WTC11 (cell line): ENCODE measurements around the gene EME2. TPM values are rescaled to one million over a fixed set of nuclear protein-coding genes. Genes with fewer than 3 reads are reported as not detected.

ENCODE experiments used
- ATAC-seq: fragments of 200-7000 bp; cut with Tn5 transposase; 2 replicates; pipeline ENCODE4 v1.10.0; 2021; ENCODE audit warnings: mild to moderate bottlenecking, moderate library complexity
- CTCF ChIA-PET: fragments of 300-600 bp; sonication (Branson Sonifier 250); formaldehyde crosslinking; loops from one replicate; lab custom pipeline; 2021; ENCODE audit warnings: antibody characterized with exemption; lab: Charles Lee
- POLR2A ChIA-PET: fragments of 350-600 bp; sonication (Branson Sonifier 250); formaldehyde crosslinking; loops from one replicate; lab custom pipeline; 2021; ENCODE audit warnings: antibody characterized with exemption; lab: Charles Lee
- DNase-seq: peaks from one replicate; pipeline ENCODE4 v3.0.0; 2021; ENCODE audit warnings: low spot score
- H3K27ac Mint-ChIP-seq: 2 replicates; pipeline ENCODE4 v1.8.0; 2021; ENCODE audit warnings: mixed read lengths
- H3K27me3 Mint-ChIP-seq: 2 replicates; pipeline ENCODE4 v1.8.0; 2021; ENCODE audit warnings: low read depth, mild to moderate bottlenecking, moderate library complexity, mixed read lengths
- H3K36me3 Mint-ChIP-seq: 2 replicates; pipeline ENCODE4 v1.8.0; 2021; ENCODE audit warnings: mixed read lengths
- H3K4me1 Mint-ChIP-seq: 2 replicates; pipeline ENCODE4 v1.8.0; 2022; ENCODE audit warnings: mixed read lengths
- H3K4me3 Mint-ChIP-seq: 2 replicates; pipeline ENCODE4 v1.8.0; 2021; ENCODE audit warnings: mild to moderate bottlenecking, moderate library complexity, mixed read lengths
- H3K9me3 Mint-ChIP-seq: 2 replicates; pipeline ENCODE4 v1.8.0; 2021; ENCODE audit warnings: mixed read lengths
- CBFB ChIP-seq: sonication (generic); formaldehyde crosslinking; IDR thresholded peaks from 2 replicates; pipeline ENCODE4 v1.8.1; 2022; ENCODE audit warnings: mild to moderate bottlenecking, low read depth, missing genetic modification reagents
- CREM ChIP-seq: sonication (generic); formaldehyde crosslinking; IDR thresholded peaks from 2 replicates; pipeline ENCODE4 v1.8.1; 2022; ENCODE audit warnings: mild to moderate bottlenecking, missing genetic modification reagents, moderate library complexity
- ELF4 ChIP-seq: sonication (generic); formaldehyde crosslinking; IDR thresholded peaks from 2 replicates; pipeline ENCODE4 v1.8.1; 2022; ENCODE audit warnings: low read depth, mild to moderate bottlenecking, moderate library complexity, missing genetic modification reagents
- ESRRA ChIP-seq: sonication (generic); formaldehyde crosslinking; IDR thresholded peaks from 2 replicates; pipeline ENCODE4 v1.8.1; 2022; ENCODE audit warnings: mild to moderate bottlenecking, missing genetic modification reagents, borderline replicate concordance
- FOXJ3 ChIP-seq: sonication (generic); formaldehyde crosslinking; IDR thresholded peaks from 2 replicates; pipeline ENCODE4 v1.9.0; 2021; ENCODE audit warnings: missing genetic modification reagents, mild to moderate bottlenecking, borderline replicate concordance
- GRHL2 ChIP-seq: fragments of 250-450 bp; sonication (Bioruptor Pico); IDR thresholded peaks from 2 replicates; pipeline ENCODE4 v1.8.0; 2022; ENCODE audit warnings: mild to moderate bottlenecking, moderate library complexity; ENCODE audit not compliant: insufficient replicate concordance, severe bottlenecking
- GTF2I ChIP-seq: fragments of 250-450 bp; sonication (Bioruptor Pico); conservative IDR thresholded peaks from 2 replicates; pipeline ENCODE4 v1.4.0; 2021; ENCODE audit warnings: mild to moderate bottlenecking
- NFATC4 ChIP-seq: fragments of 250-450 bp; sonication (Bioruptor Pico); IDR thresholded peaks from 2 replicates; pipeline ENCODE4 v1.9.0; 2021; ENCODE audit warnings: mild to moderate bottlenecking
- NFYB ChIP-seq: sonication (generic); formaldehyde crosslinking; conservative IDR thresholded peaks from 2 replicates; pipeline ENCODE4 v1.8.0; 2022; ENCODE audit warnings: low read depth, missing genetic modification reagents
- NR1H2 ChIP-seq: sonication (generic); formaldehyde crosslinking; IDR thresholded peaks from 2 replicates; pipeline ENCODE4 v1.9.0; 2021; ENCODE audit warnings: mild to moderate bottlenecking, moderate library complexity, missing genetic modification reagents
- PRRX2 ChIP-seq: fragments of 250-450 bp; sonication (Bioruptor Pico); IDR thresholded peaks from 2 replicates; pipeline ENCODE4 v1.8.0; 2021; ENCODE audit warnings: mild to moderate bottlenecking
- SMAD3 ChIP-seq: sonication (generic); formaldehyde crosslinking; IDR thresholded peaks from 2 replicates; pipeline ENCODE4 v1.8.0; 2022; ENCODE audit warnings: missing genetic modification reagents, mild to moderate bottlenecking, borderline replicate concordance
- SMAD4 ChIP-seq: sonication (generic); formaldehyde crosslinking; IDR thresholded peaks from 2 replicates; pipeline ENCODE4 v1.8.0; 2022; ENCODE audit warnings: mild to moderate bottlenecking, missing genetic modification reagents
- TEAD1 ChIP-seq: sonication (generic); formaldehyde crosslinking; IDR thresholded peaks from 2 replicates; pipeline ENCODE4 v1.8.0; 2022; ENCODE audit warnings: mild to moderate bottlenecking, missing genetic modification reagents
- TEAD4 ChIP-seq: sonication (generic); formaldehyde crosslinking; IDR thresholded peaks from 2 replicates; pipeline ENCODE4 v1.8.0; 2022; ENCODE audit warnings: mild to moderate bottlenecking, missing genetic modification reagents
- TP53 ChIP-seq: sonication (generic); formaldehyde crosslinking; IDR thresholded peaks from 2 replicates; pipeline ENCODE4 v1.8.1; 2023; ENCODE audit warnings: mild to moderate bottlenecking, missing genetic modification reagents
- total RNA-seq: library from RNA; stranded (reverse); gene quantifications from 3 replicates; pipeline ENCODE4 v1.2.3, GENCODE V29; 2021
- TF ChIP-seq, protein P1 (sequence below): sonication (generic); formaldehyde crosslinking; IDR thresholded peaks from 2 replicates; pipeline ENCODE4 v1.8.1; 2023; ENCODE audit warnings: mild to moderate bottlenecking, missing genetic modification reagents
- TF ChIP-seq, protein P2 (sequence below): sonication (generic); formaldehyde crosslinking; IDR thresholded peaks from 2 replicates; pipeline ENCODE4 v1.8.0; 2023; ENCODE audit warnings: mild to moderate bottlenecking, missing genetic modification reagents
- TF ChIP-seq, protein P3 (sequence below): sonication (generic); formaldehyde crosslinking; IDR thresholded peaks from 2 replicates; pipeline ENCODE4 v1.8.0; 2023; ENCODE audit warnings: missing genetic modification reagents, mild to moderate bottlenecking, borderline replicate concordance
- TF ChIP-seq, protein P4 (sequence below): fragments of 250-450 bp; sonication (Bioruptor Pico); IDR thresholded peaks from 2 replicates; pipeline ENCODE4 v1.9.0; 2021; ENCODE audit warnings: mild to moderate bottlenecking
- TF ChIP-seq, protein P5 (sequence below): sonication (generic); formaldehyde crosslinking; IDR thresholded peaks from 2 replicates; pipeline ENCODE4 v1.8.0; 2022; ENCODE audit warnings: mild to moderate bottlenecking, missing genetic modification reagents

The EME2 gene
- total RNA-seq, 1 experiment from 2014 or later: 23.2 TPM

DNA sequence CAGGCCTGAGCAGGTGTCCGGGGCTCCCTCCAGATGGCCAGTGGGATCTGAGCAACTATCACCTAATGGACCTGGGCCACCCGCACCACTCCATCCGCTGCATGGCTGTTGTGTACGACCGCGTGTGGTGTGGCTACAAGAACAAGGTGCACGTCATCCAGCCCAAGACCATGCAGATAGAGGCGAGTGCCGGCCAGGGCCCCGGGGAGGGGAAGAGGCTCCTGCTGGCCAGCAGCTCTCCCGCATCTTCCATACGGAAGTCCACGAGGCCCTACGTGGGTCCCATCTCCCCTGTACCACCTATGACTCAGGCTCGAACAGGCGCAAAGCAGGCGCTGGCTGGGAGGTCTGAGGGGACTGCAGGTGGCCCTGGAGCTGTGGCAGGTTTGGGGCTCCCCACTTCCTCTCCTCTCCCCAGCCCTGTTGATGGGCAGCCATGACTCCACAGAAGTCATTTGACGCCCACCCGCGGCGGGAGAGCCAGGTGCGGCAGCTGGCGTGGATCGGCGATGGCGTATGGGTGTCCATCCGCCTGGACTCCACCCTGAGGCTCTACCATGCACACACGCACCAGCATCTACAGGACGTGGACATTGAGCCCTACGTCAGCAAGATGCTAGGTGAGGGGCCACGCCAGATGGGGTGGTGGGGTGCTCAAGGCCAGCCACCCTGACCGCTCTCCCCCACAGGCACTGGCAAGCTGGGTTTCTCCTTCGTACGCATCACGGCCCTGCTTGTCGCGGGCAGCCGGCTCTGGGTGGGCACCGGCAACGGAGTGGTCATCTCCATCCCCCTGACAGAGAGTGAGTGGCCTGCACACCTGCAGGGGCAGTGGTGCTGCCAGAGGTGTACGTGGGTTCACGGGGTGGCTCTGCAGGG lies 5.3 kb upstream of the EME2 start (continued):
- TF ChIP-seq, protein P1, sequence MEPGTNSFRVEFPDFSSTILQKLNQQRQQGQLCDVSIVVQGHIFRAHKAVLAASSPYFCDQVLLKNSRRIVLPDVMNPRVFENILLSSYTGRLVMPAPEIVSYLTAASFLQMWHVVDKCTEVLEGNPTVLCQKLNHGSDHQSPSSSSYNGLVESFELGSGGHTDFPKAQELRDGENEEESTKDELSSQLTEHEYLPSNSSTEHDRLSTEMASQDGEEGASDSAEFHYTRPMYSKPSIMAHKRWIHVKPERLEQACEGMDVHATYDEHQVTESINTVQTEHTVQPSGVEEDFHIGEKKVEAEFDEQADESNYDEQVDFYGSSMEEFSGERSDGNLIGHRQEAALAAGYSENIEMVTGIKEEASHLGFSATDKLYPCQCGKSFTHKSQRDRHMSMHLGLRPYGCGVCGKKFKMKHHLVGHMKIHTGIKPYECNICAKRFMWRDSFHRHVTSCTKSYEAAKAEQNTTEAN (CRISPR knock-in tag): no peak
- TF ChIP-seq CBFB (no peak), ELF4 (CRISPR knock-in tag) (no peak), NFATC4 (CRISPR knock-in tag) (no peak), GRHL2 (no peak), SMAD4 (no peak)
- TF ChIP-seq, protein P2, sequence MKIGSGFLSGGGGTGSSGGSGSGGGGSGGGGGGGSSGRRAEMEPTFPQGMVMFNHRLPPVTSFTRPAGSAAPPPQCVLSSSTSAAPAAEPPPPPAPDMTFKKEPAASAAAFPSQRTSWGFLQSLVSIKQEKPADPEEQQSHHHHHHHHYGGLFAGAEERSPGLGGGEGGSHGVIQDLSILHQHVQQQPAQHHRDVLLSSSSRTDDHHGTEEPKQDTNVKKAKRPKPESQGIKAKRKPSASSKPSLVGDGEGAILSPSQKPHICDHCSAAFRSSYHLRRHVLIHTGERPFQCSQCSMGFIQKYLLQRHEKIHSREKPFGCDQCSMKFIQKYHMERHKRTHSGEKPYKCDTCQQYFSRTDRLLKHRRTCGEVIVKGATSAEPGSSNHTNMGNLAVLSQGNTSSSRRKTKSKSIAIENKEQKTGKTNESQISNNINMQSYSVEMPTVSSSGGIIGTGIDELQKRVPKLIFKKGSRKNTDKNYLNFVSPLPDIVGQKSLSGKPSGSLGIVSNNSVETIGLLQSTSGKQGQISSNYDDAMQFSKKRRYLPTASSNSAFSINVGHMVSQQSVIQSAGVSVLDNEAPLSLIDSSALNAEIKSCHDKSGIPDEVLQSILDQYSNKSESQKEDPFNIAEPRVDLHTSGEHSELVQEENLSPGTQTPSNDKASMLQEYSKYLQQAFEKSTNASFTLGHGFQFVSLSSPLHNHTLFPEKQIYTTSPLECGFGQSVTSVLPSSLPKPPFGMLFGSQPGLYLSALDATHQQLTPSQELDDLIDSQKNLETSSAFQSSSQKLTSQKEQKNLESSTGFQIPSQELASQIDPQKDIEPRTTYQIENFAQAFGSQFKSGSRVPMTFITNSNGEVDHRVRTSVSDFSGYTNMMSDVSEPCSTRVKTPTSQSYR (CRISPR knock-in tag): no peak
- TF ChIP-seq, protein P3, sequence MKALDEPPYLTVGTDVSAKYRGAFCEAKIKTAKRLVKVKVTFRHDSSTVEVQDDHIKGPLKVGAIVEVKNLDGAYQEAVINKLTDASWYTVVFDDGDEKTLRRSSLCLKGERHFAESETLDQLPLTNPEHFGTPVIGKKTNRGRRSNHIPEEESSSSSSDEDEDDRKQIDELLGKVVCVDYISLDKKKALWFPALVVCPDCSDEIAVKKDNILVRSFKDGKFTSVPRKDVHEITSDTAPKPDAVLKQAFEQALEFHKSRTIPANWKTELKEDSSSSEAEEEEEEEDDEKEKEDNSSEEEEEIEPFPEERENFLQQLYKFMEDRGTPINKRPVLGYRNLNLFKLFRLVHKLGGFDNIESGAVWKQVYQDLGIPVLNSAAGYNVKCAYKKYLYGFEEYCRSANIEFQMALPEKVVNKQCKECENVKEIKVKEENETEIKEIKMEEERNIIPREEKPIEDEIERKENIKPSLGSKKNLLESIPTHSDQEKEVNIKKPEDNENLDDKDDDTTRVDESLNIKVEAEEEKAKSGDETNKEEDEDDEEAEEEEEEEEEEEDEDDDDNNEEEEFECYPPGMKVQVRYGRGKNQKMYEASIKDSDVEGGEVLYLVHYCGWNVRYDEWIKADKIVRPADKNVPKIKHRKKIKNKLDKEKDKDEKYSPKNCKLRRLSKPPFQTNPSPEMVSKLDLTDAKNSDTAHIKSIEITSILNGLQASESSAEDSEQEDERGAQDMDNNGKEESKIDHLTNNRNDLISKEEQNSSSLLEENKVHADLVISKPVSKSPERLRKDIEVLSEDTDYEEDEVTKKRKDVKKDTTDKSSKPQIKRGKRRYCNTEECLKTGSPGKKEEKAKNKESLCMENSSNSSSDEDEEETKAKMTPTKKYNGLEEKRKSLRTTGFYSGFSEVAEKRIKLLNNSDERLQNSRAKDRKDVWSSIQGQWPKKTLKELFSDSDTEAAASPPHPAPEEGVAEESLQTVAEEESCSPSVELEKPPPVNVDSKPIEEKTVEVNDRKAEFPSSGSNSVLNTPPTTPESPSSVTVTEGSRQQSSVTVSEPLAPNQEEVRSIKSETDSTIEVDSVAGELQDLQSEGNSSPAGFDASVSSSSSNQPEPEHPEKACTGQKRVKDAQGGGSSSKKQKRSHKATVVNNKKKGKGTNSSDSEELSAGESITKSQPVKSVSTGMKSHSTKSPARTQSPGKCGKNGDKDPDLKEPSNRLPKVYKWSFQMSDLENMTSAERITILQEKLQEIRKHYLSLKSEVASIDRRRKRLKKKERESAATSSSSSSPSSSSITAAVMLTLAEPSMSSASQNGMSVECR (CRISPR knock-in tag): no peak
- TF ChIP-seq, protein P4, sequence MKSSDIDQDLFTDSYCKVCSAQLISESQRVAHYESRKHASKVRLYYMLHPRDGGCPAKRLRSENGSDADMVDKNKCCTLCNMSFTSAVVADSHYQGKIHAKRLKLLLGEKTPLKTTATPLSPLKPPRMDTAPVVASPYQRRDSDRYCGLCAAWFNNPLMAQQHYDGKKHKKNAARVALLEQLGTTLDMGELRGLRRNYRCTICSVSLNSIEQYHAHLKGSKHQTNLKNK (CRISPR knock-in tag): no peak

DNA sequence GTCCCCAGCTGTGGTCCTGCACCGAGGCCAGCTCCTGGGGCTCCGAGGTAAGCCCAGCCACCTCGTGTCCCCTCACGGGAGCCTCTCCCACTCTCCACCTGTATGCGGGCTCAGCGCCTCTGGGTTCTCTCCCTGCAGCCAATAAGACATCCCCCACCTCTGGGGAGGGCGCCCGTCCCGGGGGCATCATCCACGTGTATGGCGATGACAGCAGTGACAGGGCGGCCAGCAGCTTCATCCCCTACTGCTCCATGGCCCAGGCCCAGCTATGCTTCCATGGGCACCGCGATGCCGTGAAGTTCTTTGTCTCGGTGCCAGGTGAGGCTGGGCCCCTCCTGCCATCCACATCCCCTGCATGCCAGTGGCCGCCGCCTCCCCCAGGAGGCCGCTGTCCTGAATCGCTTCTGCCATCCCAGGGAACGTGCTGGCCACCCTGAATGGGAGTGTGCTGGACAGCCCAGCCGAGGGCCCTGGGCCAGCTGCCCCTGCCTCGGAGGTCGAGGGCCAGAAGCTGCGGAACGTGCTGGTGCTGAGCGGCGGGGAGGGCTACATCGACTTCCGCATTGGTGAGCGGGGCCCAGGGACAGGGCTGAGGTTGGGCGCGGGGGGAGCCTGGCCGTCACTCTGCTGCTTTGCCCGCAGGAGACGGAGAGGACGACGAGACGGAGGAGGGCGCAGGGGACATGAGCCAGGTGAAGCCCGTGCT lies 4.4 kb upstream of the EME2 start:
- Mint-ChIP-seq H3K9me3 (no peaks in the 10 kb centered on the region), H3K27me3 (no peaks in the 10 kb centered on the region; the same call in 1 of the 2 replicates), H3K36me3 (peaks cover 4% of the 10 kb centered on the region), H3K27ac (no peak overlapping the region), H3K4me1 (peaks cover 4% of the 10 kb centered on the region), H3K4me3 (no peak overlapping the region)
- DNase-seq: no peak
- CTCF ChIA-PET: no interaction called here
- POLR2A ChIA-PET: interaction anchor here (1.4 kb wide), 1 partner anchor 197 kb away, joined by 3 read pairs; the partner anchor contains the start of gene RPS2
- ATAC-seq: no peak
- TF ChIP-seq TP53 (CRISPR knock-in tag): no peak
- no peak for TF ChIP-seq GRHL2
- TF ChIP-seq, protein P5, sequence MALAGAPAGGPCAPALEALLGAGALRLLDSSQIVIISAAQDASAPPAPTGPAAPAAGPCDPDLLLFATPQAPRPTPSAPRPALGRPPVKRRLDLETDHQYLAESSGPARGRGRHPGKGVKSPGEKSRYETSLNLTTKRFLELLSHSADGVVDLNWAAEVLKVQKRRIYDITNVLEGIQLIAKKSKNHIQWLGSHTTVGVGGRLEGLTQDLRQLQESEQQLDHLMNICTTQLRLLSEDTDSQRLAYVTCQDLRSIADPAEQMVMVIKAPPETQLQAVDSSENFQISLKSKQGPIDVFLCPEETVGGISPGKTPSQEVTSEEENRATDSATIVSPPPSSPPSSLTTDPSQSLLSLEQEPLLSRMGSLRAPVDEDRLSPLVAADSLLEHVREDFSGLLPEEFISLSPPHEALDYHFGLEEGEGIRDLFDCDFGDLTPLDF: no peak
- no peak for TF ChIP-seq TEAD1 (CRISPR knock-in tag)
- no peak for TF ChIP-seq GTF2I (CRISPR knock-in tag)
- no peak for TF ChIP-seq ESRRA (CRISPR knock-in tag)
- TF ChIP-seq SMAD3 (CRISPR knock-in tag): no peak
- no peak for TF ChIP-seq FOXJ3 (CRISPR knock-in tag)
- TF ChIP-seq NR1H2 (CRISPR knock-in tag): no peak
- TF ChIP-seq CREM (CRISPR knock-in tag): no peak
- no peak for TF ChIP-seq NFYB
- no peak for TF ChIP-seq PRRX2
- no peak for TF ChIP-seq TEAD4 (CRISPR knock-in tag)
